ENCODE measurements around the gene GZF1.

Gene GZF1

GRCh38 chr20:23334111-23334510, 27.9 kb upstream of the GZF1 start:
- H3K27ac ChIP-seq, result no peak overlapping the region
- no peak for DNase-seq (ENCODE audit: low spot score)
- no peak for TF ChIP-seq CTCF (IDR thresholded peaks at IDR 0.05)
- no peak overlapping the region for H3K4me3 ChIP-seq

GRCh38 chr20:23335521-23335920, 26.5 kb upstream of the GZF1 start:
- Histone ChIP-seq H3K27ac (no peak overlapping the region), H3K4me3 (no peak overlapping the region)
- no peak for DNase-seq (ENCODE audit: low spot score)
- no peak for TF ChIP-seq CTCF (IDR thresholded peaks at IDR 0.05)

- no peak for TF ChIP-seq CTCF (IDR thresholded peaks at IDR 0.05)
- DNase-seq (ENCODE audit: low spot score), result no peak
- no peak overlapping the region for H3K4me3 ChIP-seq
- H3K27ac ChIP-seq, result no peak overlapping the region
Observed at GRCh38 chr20:23336476-23336875, 25.5 kb upstream of the GZF1 start.

- DNase-seq (ENCODE audit: low spot score), result no peak
- no peak for TF ChIP-seq CTCF (IDR thresholded peaks at IDR 0.05)
- Histone ChIP-seq H3K4me3 (no peak overlapping the region), H3K27ac (no peak overlapping the region)
Observed at GRCh38 chr20:23337312-23337711, 24.7 kb upstream of the GZF1 start.

GRCh38 chr20:23339986-23340385, 22.0 kb upstream of the GZF1 start:
- H3K27ac ChIP-seq, result peak overlapping the region in 1 of 2 donors; percentile 21
- TF ChIP-seq CTCF (IDR thresholded peaks at IDR 0.05), result no peak
- DNase-seq (ENCODE audit: low spot score), result no peak

GRCh38 chr20:23340524-23340923, 21.5 kb upstream of the GZF1 start:
- no peak for DNase-seq (ENCODE audit: low spot score)
- Histone ChIP-seq H3K27ac (no peak overlapping the region), H3K4me3 (no peak overlapping the region)
- peak; percentile 24 for TF ChIP-seq CTCF (IDR thresholded peaks at IDR 0.05)

More at GRCh38 chr20:23339986-23340385, 22.0 kb upstream of the GZF1 start:
- H3K4me3 ChIP-seq, result no peak overlapping the region

- DNase-seq (ENCODE audit: low spot score), result no peak
- H3K4me3 ChIP-seq, result no peak overlapping the region
- no peak for TF ChIP-seq CTCF (IDR thresholded peaks at IDR 0.05)
Observed at GRCh38 chr20:23341073-23341472, 20.9 kb upstream of the GZF1 start.

More at GRCh38 chr20:23341073-23341472, 20.9 kb upstream of the GZF1 start:
- H3K27ac ChIP-seq, result no peak overlapping the region
